HEK293 (cell line): ENCODE measurements around the gene ATXN10.
A peak's percentile ranks its signal among the peaks of the same experiment; 100 is the strongest.

ENCODE experiments used
- CTCF ChIA-PET: fragments of 350-600 bp; formaldehyde crosslinking; extraction: SDS; loops from one replicate; lab custom pipeline; 2021; ENCODE audit warnings: antibody characterized with exemption; lab: Yijun Ruan, JAX
- POLR2A ChIA-PET: fragments of 300-600 bp; formaldehyde crosslinking; extraction: SDS; loops from one replicate; lab custom pipeline; 2020; ENCODE audit warnings: antibody characterized with exemption, inconsistent platforms; lab: Yijun Ruan, JAX
- H3K27ac ChIP-seq: fragments of 200-500 bp; sonication (Bioruptor generic); 2 replicates; pipeline ENCODE4 v1.5.1; 2014; ENCODE audit warnings: low read depth, low read length, control low read depth, inconsistent platforms; ENCODE audit errors: extremely low read depth
- H3K36me3 ChIP-seq, 2 experiments: fragments of 200-500 bp in 1 of 2; sonication (Bioruptor generic) in 1 of 2; 1 replicate in 1 of 2; 2 replicates in 1 of 2; pipeline ENCODE4 v1.5.1; 2014 to 2017; ENCODE audit warnings: inconsistent platforms in 2 of 2, low read length in 2 of 2; ENCODE audit not compliant: control insufficient read depth in 2 of 2, insufficient read depth in 1 of 2
- H3K4me1 ChIP-seq: fragments of 200-500 bp; sonication (Bioruptor generic); 2 replicates; pipeline ENCODE4 v1.5.1; 2014; ENCODE audit warnings: mild to moderate bottlenecking, low read length, inconsistent platforms; ENCODE audit not compliant: control insufficient read depth, insufficient read depth
- H3K4me3 ChIP-seq: 2 replicates; pipeline ENCODE4 v1.5.1; 2011; ENCODE audit warnings: low read depth, mild to moderate bottlenecking, control low read depth, low read length, moderate library complexity
- H3K9me3 ChIP-seq: fragments of 200-500 bp; sonication (Bioruptor generic); 2 replicates; pipeline ENCODE4 v1.5.1; 2014; ENCODE audit warnings: low read depth, low read length, inconsistent platforms; ENCODE audit not compliant: control insufficient read depth, insufficient read depth
- BCL11A ChIP-seq: fragments of 450-650 bp; formaldehyde crosslinking; IDR thresholded peaks from 2 replicates; pipeline ENCODE4 v1.5.1; 2016; ENCODE audit warnings: low read depth, missing biosample characterization, missing genetic modification characterization
- EGR2 ChIP-seq: fragments of 450-650 bp; formaldehyde crosslinking; IDR thresholded peaks from 2 replicates; pipeline ENCODE4 v1.5.1; 2016; ENCODE audit warnings: low read depth, missing biosample characterization, missing genetic modification characterization
- GLI4 ChIP-seq: fragments of 450-650 bp; formaldehyde crosslinking; IDR thresholded peaks from 2 replicates; pipeline ENCODE4 v1.5.1; 2016; ENCODE audit warnings: missing biosample characterization, missing genetic modification characterization
- GLIS1 ChIP-seq: fragments of 450-650 bp; formaldehyde crosslinking; IDR thresholded peaks from 2 replicates; pipeline ENCODE4 v1.5.1; 2016; ENCODE audit warnings: missing biosample characterization, missing genetic modification characterization
- KLF1 ChIP-seq: fragments of 450-650 bp; formaldehyde crosslinking; IDR thresholded peaks from 2 replicates; pipeline ENCODE4 v1.5.1; 2016; ENCODE audit warnings: missing biosample characterization, missing genetic modification characterization
- OVOL3 ChIP-seq: fragments of 450-650 bp; formaldehyde crosslinking; IDR thresholded peaks from 2 replicates; pipeline ENCODE4 v1.5.1; 2016; ENCODE audit warnings: missing biosample characterization, missing genetic modification characterization
- PRDM2 ChIP-seq: fragments of 450-650 bp; formaldehyde crosslinking; IDR thresholded peaks from 2 replicates; pipeline ENCODE4 v1.5.1; 2016; ENCODE audit warnings: missing biosample characterization, missing genetic modification characterization, borderline replicate concordance
- REST ChIP-seq: fragments of 450-650 bp; formaldehyde crosslinking; IDR thresholded peaks from 2 replicates; pipeline ENCODE4 v1.5.1; 2016; ENCODE audit warnings: missing biosample characterization, missing genetic modification characterization
- SP2 ChIP-seq: fragments of 450-650 bp; formaldehyde crosslinking; IDR thresholded peaks from 2 replicates; pipeline ENCODE4 v1.5.1; 2016; ENCODE audit warnings: missing biosample characterization, missing genetic modification characterization
- ZBTB8A ChIP-seq: fragments of 450-650 bp; formaldehyde crosslinking; IDR thresholded peaks from 2 replicates; pipeline ENCODE4 v1.5.1; 2016; ENCODE audit warnings: missing biosample characterization, missing genetic modification characterization
- ZIC2 ChIP-seq: fragments of 450-650 bp; formaldehyde crosslinking; IDR thresholded peaks from 2 replicates; pipeline ENCODE4 v1.5.1; 2016; ENCODE audit warnings: missing biosample characterization, missing genetic modification characterization
- ZNF121 ChIP-seq: fragments of 450-650 bp; formaldehyde crosslinking; IDR thresholded peaks from 2 replicates; pipeline ENCODE4 v1.5.1; 2016; ENCODE audit warnings: missing biosample characterization, missing genetic modification characterization
- ZNF19 ChIP-seq: fragments of 450-650 bp; formaldehyde crosslinking; IDR thresholded peaks from 2 replicates; pipeline ENCODE4; 2016; ENCODE audit warnings: missing biosample characterization, missing genetic modification characterization, low read depth
- ZNF214 ChIP-seq: fragments of 450-650 bp; formaldehyde crosslinking; IDR thresholded peaks from 2 replicates; pipeline ENCODE4 v1.5.1; 2017; ENCODE audit warnings: missing biosample characterization, mild to moderate bottlenecking, missing genetic modification characterization, borderline replicate concordance
- ZNF280D ChIP-seq: fragments of 450-650 bp; formaldehyde crosslinking; IDR thresholded peaks from 2 replicates; pipeline ENCODE4 v1.5.1; 2016; ENCODE audit warnings: missing biosample characterization, missing genetic modification characterization
- ZNF302 ChIP-seq: fragments of 450-650 bp; formaldehyde crosslinking; IDR thresholded peaks from 2 replicates; pipeline ENCODE4 v1.5.1; 2016; ENCODE audit warnings: missing biosample characterization, missing genetic modification characterization, low read depth
- ZNF341 ChIP-seq: fragments of 450-650 bp; formaldehyde crosslinking; IDR thresholded peaks from 2 replicates; pipeline ENCODE4; 2016; ENCODE audit warnings: low read depth, missing biosample characterization, missing genetic modification characterization
- ZNF37A ChIP-seq: fragments of 450-650 bp; IDR thresholded peaks from 2 replicates; pipeline ENCODE4 v1.5.1; 2018; ENCODE audit warnings: missing biosample characterization, missing genetic modification characterization
- ZNF423 ChIP-seq: fragments of 450-650 bp; formaldehyde crosslinking; IDR thresholded peaks from 2 replicates; pipeline ENCODE4 v1.5.1; 2016; ENCODE audit warnings: missing biosample characterization, missing genetic modification characterization
- ZNF571 ChIP-seq: fragments of 450-650 bp; formaldehyde crosslinking; IDR thresholded peaks from 2 replicates; pipeline ENCODE4 v1.5.0; 2017; ENCODE audit warnings: missing biosample characterization, missing genetic modification characterization
- ZNF701 ChIP-seq: fragments of 450-650 bp; formaldehyde crosslinking; IDR thresholded peaks from 2 replicates; pipeline ENCODE4 v1.5.1; 2016; ENCODE audit warnings: missing biosample characterization, missing genetic modification characterization
- ZNF747 ChIP-seq: fragments of 450-650 bp; formaldehyde crosslinking; IDR thresholded peaks from 2 replicates; pipeline ENCODE4 v1.5.1; 2016; ENCODE audit warnings: missing biosample characterization, missing genetic modification characterization
- ZNF768 ChIP-seq: fragments of 450-650 bp; formaldehyde crosslinking; IDR thresholded peaks from 2 replicates; pipeline ENCODE4 v1.5.1; 2018; ENCODE audit warnings: missing biosample characterization, mild to moderate bottlenecking, missing genetic modification characterization
- ZNF776 ChIP-seq: fragments of 450-650 bp; formaldehyde crosslinking; IDR thresholded peaks from 2 replicates; pipeline ENCODE4 v1.5.0; 2017; ENCODE audit warnings: missing biosample characterization, missing genetic modification characterization, borderline replicate concordance
- ZNF792 ChIP-seq: fragments of 450-650 bp; formaldehyde crosslinking; IDR thresholded peaks from 2 replicates; pipeline ENCODE4 v1.5.1; 2016; ENCODE audit warnings: missing biosample characterization, missing genetic modification characterization
- ZSCAN18 ChIP-seq: fragments of 450-650 bp; formaldehyde crosslinking; IDR thresholded peaks from 2 replicates; pipeline ENCODE4 v1.5.1; 2016; ENCODE audit warnings: missing biosample characterization, missing genetic modification characterization

Gene ATXN10

GRCh38 chr22:45757068-45757467, 85.4 kb downstream of the ATXN10 start:
- Histone ChIP-seq H3K36me3 (peaks cover 0 to 21% of the 10 kb centered on the region in 2 experiments; a peak in 2 of 3 replicates), H3K4me3 (no peak overlapping the region), H3K27ac (no peak overlapping the region), H3K9me3 (no peaks in the 10 kb centered on the region), H3K4me1 (peaks cover 5% of the 10 kb centered on the region; the same call in 1 of the 2 replicates)
- ChIA-PET POLR2A (interaction anchor here (0.6 kb wide), 1 partner anchor 72 kb away, joined by 4 read pairs; no protein-coding TSS in a partner anchor), CTCF (interaction anchor here (1.0 kb wide), 1 partner anchor 106 kb away, joined by 3 read pairs; no protein-coding TSS in a partner anchor)
- TF ChIP-seq ZNF701 (tag by site-specific recombination) (no peak), ZSCAN18 (no peak), REST (tag by site-specific recombination) (no peak), ZNF37A (tag by site-specific recombination) (no peak), GLIS1 (tag by site-specific recombination) (peak; percentile 18; the same call in 1 of the 2 replicates), ZNF747 (no peak), ZNF19 (tag by site-specific recombination) (no peak), BCL11A (tag by site-specific recombination) (no peak), ZNF571 (tag by site-specific recombination) (no peak), ZIC2 (peak; percentile 45; the same call in 1 of the 2 replicates), ZNF768 (tag by site-specific recombination) (no peak), ZBTB8A (no peak), ZNF776 (tag by site-specific recombination) (no peak), ZNF280D (tag by site-specific recombination) (no peak), ZNF214 (no peak), PRDM2 (tag by site-specific recombination) (no peak), EGR2 (tag by site-specific recombination) (peak; percentile 93), ZNF423 (tag by site-specific recombination) (no peak), SP2 (tag by site-specific recombination) (peak; percentile 42), ZNF121 (no peak), GLI4 (tag by site-specific recombination) (no peak), ZNF341 (tag by site-specific recombination) (no peak), KLF1 (tag by site-specific recombination) (0 out of 2 replicates have a peak, but pooled peaks have one; percentile 25), OVOL3 (tag by site-specific recombination) (no peak), ZNF792 (tag by site-specific recombination) (no peak), ZNF302 (tag by site-specific recombination) (no peak)
